H1 (cell line): Measurements from ENCODE around the gene DYSF. TPM values are rescaled to one million over a fixed set of nuclear protein-coding genes. Genes with fewer than 3 reads are reported as not detected.

Source experiments
- CTCF ChIA-PET: fragments of 300-600 bp; sonication (Branson Sonifier 250); formaldehyde crosslinking; loops from one replicate; lab custom pipeline; 2021; ENCODE audit not compliant: partially characterized antibody; lab: Charles Lee
- POLR2A ChIA-PET: fragments of 300-600 bp; sonication (Branson Sonifier 250); formaldehyde crosslinking; loops from one replicate; lab custom pipeline; 2021; ENCODE audit warnings: inconsistent platforms; ENCODE audit not compliant: partially characterized antibody; lab: Charles Lee
- DNase-seq, 2 experiments: peaks; one replicate each; pipeline versions ENCODE4 v3.0.0 to v3.0.0-alpha.2; 2010 to 2022; ENCODE audit warnings: low spot score in 2 of 2, low read depth in 1 of 2, mixed read lengths in 1 of 2
- FAIRE-seq: peaks from 2 replicates; lab custom pipeline; 2011; peaks lifted over from hg19 to GRCh38; lab: Jason Lieb, UNC
- H2AFZ ChIP-seq: 2 replicates; pipeline ENCODE4 v1.8.1; 2012; ENCODE audit warnings: low read length, inconsistent platforms
- H2AK5ac ChIP-seq: 2 replicates; pipeline ENCODE4 v1.6.1; 2013; ENCODE audit warnings: low read depth, low read length
- H2BK120ac ChIP-seq: replicated peaks from 2 replicates; pipeline ENCODE3; 2013; ENCODE audit warnings: low read depth, low read length, inconsistent platforms
- H2BK12ac ChIP-seq: 2 replicates; pipeline ENCODE4 v1.6.1; 2013; ENCODE audit warnings: low read depth, low read length
- H2BK15ac ChIP-seq: 2 replicates; pipeline ENCODE4 v1.6.1; 2013; ENCODE audit warnings: low read length
- H2BK20ac ChIP-seq: 2 replicates; pipeline ENCODE4 v1.6.1; 2013; ENCODE audit warnings: low read length
- H2BK5ac ChIP-seq: 2 replicates; pipeline ENCODE4 v1.6.1; 2013; ENCODE audit warnings: low read depth, low read length
- H3K14ac ChIP-seq: 2 replicates; pipeline ENCODE4 v1.6.1; 2013; ENCODE audit warnings: inconsistent platforms; ENCODE audit not compliant: insufficient read length
- H3K18ac ChIP-seq: 2 replicates; pipeline ENCODE4 v1.6.1; 2013; ENCODE audit warnings: low read length; ENCODE audit errors: extremely low read depth
- H3K23ac ChIP-seq: 2 replicates; pipeline ENCODE4 v1.6.1; 2013; ENCODE audit warnings: inconsistent platforms; ENCODE audit not compliant: insufficient read length
- H3K23me2 ChIP-seq: 2 replicates; pipeline ENCODE4 v1.6.1; 2013; ENCODE audit warnings: low read depth, low read length
- H3K27ac ChIP-seq: 2 replicates; pipeline ENCODE4 v1.6.1; 2011; ENCODE audit warnings: low read depth, low read length, inconsistent platforms
- H3K27me3 ChIP-seq, 4 experiments: replicated peaks in 1 of 4; 1 replicate in 1 of 4; 2 replicates in 3 of 4; pipeline versions ENCODE4 v1.6.1 to v1.8.1; 2011 to 2013; ENCODE audit warnings: low read length in 3 of 4, mild to moderate bottlenecking in 3 of 4, inconsistent platforms in 2 of 4, mixed read lengths in 2 of 4, moderate library complexity in 1 of 4; ENCODE audit not compliant: control insufficient read depth in 3 of 4, insufficient read depth in 3 of 4; ENCODE audit errors: extremely low read depth in 1 of 4
- H3K36me3 ChIP-seq, 4 experiments: 2 replicates each; pipeline versions ENCODE4 v1.6.1 to v1.8.1; 2011 to 2013; ENCODE audit warnings: mild to moderate bottlenecking in 4 of 4, low read length in 3 of 4, moderate library complexity in 2 of 4, control low read depth in 1 of 4, inconsistent platforms in 1 of 4; ENCODE audit not compliant: insufficient read depth in 4 of 4, control insufficient read depth in 2 of 4
- H3K4ac ChIP-seq: replicated peaks from 2 replicates; pipeline ENCODE3; 2013; ENCODE audit warnings: low read length, low read depth, mixed read lengths, inconsistent platforms; ENCODE audit not compliant: insufficient read length
- H3K4me1 ChIP-seq, 4 experiments: replicated peaks in 1 of 4; 1 replicate in 1 of 4; 2 replicates in 3 of 4; pipeline versions ENCODE4 v1.6.1 to v1.8.1; 2011 to 2013; ENCODE audit warnings: low read length in 3 of 4, inconsistent platforms in 2 of 4, mixed read lengths in 1 of 4; ENCODE audit not compliant: insufficient read depth in 4 of 4, control insufficient read depth in 3 of 4
- H3K4me2 ChIP-seq, 2 experiments: 2 replicates each; pipeline versions ENCODE4 v1.6.1 to v1.8.1; 2011 to 2013; ENCODE audit warnings: low read depth in 2 of 2, low read length in 2 of 2, control low read depth in 1 of 2, inconsistent platforms in 1 of 2, mild to moderate bottlenecking in 1 of 2; ENCODE audit not compliant: insufficient read depth in 1 of 2
- H3K4me3 ChIP-seq, 4 experiments: fragments of 200-600, 300-600 bp in 1 of 4; sonication (generic), shearing (Covaris generic), sonication (Bioruptor Twin) in 1 of 4; 2 replicates each; pipeline versions ENCODE4 v1.5.1 to v1.8.1; 2011 to 2016; ENCODE audit warnings: low read length in 4 of 4, low read depth in 3 of 4, control low read depth in 2 of 4, inconsistent platforms in 2 of 4, mild to moderate bottlenecking in 2 of 4, mixed read lengths in 1 of 4, moderate library complexity in 1 of 4; ENCODE audit not compliant: insufficient read depth in 2 of 4; ENCODE audit errors: extremely low read depth in 1 of 4
- H3K56ac ChIP-seq: replicated peaks from 2 replicates; pipeline ENCODE3; 2013; ENCODE audit warnings: low read depth, mild to moderate bottlenecking, mixed read lengths, low read length, inconsistent platforms; ENCODE audit not compliant: insufficient read length
- H3K79me1 ChIP-seq: 2 replicates; pipeline ENCODE4 v1.6.1; 2013; ENCODE audit warnings: low read depth, low read length, control low read depth
- H3K79me2 ChIP-seq, 2 experiments: 2 replicates each; pipeline versions ENCODE4 v1.6.1 to v1.8.1; 2012 to 2013; ENCODE audit warnings: low read length in 2 of 2, mild to moderate bottlenecking in 2 of 2, inconsistent platforms in 1 of 2; ENCODE audit not compliant: insufficient read depth in 2 of 2, control insufficient read depth in 1 of 2
- H3K9ac ChIP-seq, 4 experiments: replicated peaks in 1 of 4; 1 replicate in 1 of 4; 2 replicates in 3 of 4; pipeline versions ENCODE4 v1.6.1 to v1.8.1; 2011 to 2013; ENCODE audit warnings: low read depth in 3 of 4, low read length in 3 of 4, control low read depth in 2 of 4, mild to moderate bottlenecking in 2 of 4, moderate library complexity in 2 of 4, inconsistent platforms in 1 of 4; ENCODE audit errors: extremely low read depth in 1 of 4
- H3K9me3 ChIP-seq, 2 experiments: 2 replicates each; pipeline versions ENCODE4 v1.6.1 to v1.8.1; 2012 to 2013; ENCODE audit warnings: mild to moderate bottlenecking in 2 of 2, moderate library complexity in 2 of 2, control low read depth in 1 of 2, inconsistent platforms in 1 of 2, low read depth in 1 of 2, low read length in 1 of 2, mixed read lengths in 1 of 2; ENCODE audit not compliant: insufficient read depth in 2 of 2
- H4K20me1 ChIP-seq, 2 experiments: replicated peaks in 1 of 2; 2 replicates each; pipeline versions ENCODE3 to v1.8.1; 2011 to 2013; ENCODE audit warnings: inconsistent platforms in 2 of 2, low read length in 2 of 2, mild to moderate bottlenecking in 1 of 2; ENCODE audit not compliant: insufficient read depth in 2 of 2, control insufficient read depth in 1 of 2
- H4K5ac ChIP-seq: 2 replicates; pipeline ENCODE4 v1.6.1; 2013; ENCODE audit warnings: low read length, low read depth, mixed read lengths, inconsistent platforms; ENCODE audit not compliant: insufficient read length
- H4K8ac ChIP-seq: 2 replicates; pipeline ENCODE4 v1.8.0; 2013; ENCODE audit warnings: mild to moderate bottlenecking, moderate library complexity, low read length, inconsistent platforms; ENCODE audit not compliant: insufficient read depth; ENCODE audit errors: extremely low read depth
- H4K91ac ChIP-seq: replicated peaks from 2 replicates; pipeline ENCODE3; 2013; ENCODE audit warnings: low read length, mixed read lengths, inconsistent platforms; ENCODE audit not compliant: insufficient read length
- CHD2 ChIP-seq: IDR thresholded peaks from 2 replicates; pipeline ENCODE4 v1.6.1; 2012; ENCODE audit warnings: low read length, improper control_type of control experiment
- NANOG ChIP-seq: IDR thresholded peaks from 2 replicates; pipeline ENCODE4 v1.6.1; 2011; ENCODE audit warnings: low read length, low read depth, mild to moderate bottlenecking, inconsistent platforms; ENCODE audit not compliant: insufficient read depth, poor library complexity, severe bottlenecking
- POLR2AphosphoS5 ChIP-seq: IDR thresholded peaks from 2 replicates; pipeline ENCODE4 v1.6.1; 2011; ENCODE audit warnings: low read depth, low read length
- RBBP5 ChIP-seq: IDR thresholded peaks from 2 replicates; pipeline ENCODE4 v1.7.1; 2012; ENCODE audit warnings: low read depth, mild to moderate bottlenecking, inconsistent platforms, low read length, moderate library complexity, borderline replicate concordance
- WGBS, 2 experiments: shearing (Covaris generic) in 1 of 2; methylation state at CpG; one replicate each; pipeline versions ENCODE4 v1.1.6 to v1.1.7; 2013 to 2015; ENCODE audit warnings: low lambda C conversion rate in 2 of 2, mixed read lengths in 2 of 2, inconsistent platforms in 1 of 2, low coverage in 1 of 2, missing lambda C conversion rate in 1 of 2; ENCODE audit not compliant: insufficient replicate concordance in 2 of 2, insufficient coverage in 1 of 2, insufficient read length in 1 of 2; ENCODE audit errors: extremely low coverage in 1 of 2, missing lambda C conversion rate in 1 of 2; 5-methylcytosine and 5-hydroxymethylcytosine counted together
- polyA plus RNA-seq, 7 experiments: library from polyadenylated mRNA; depleted of rRNA in 3 of 7; stranded (reverse) in 5 of 7; unstranded in 2 of 7; fragments of >200 nt in 5 of 7; fragments of 200-250 nt in 2 of 7; gene quantifications; 1 replicate in 5 of 7; 2 replicates in 1 of 7; 4 replicates in 1 of 7; pipeline versions ENCODE4 v1.2.1 to v1.2.3, GENCODE V29; 2011 to 2013; ENCODE audit warnings: missing spikeins in 2 of 7, mixed read lengths in 2 of 7
- total RNA-seq: library from RNA; stranded (reverse); fragmentation: NEBNext Ultra II Directional; extraction: Animal tissue kit (Norgen Biotek cat#: 25700); gene quantifications from 2 replicates; pipeline ENCODE4 v1.2.1, GENCODE V29; 2021

DYSF gene
- total and polyA plus RNA-seq, 2 of the 8 experiments (the other 6 are each of a cell fraction or from before 2014, with no cell fraction given): 5.8 to 7.1 TPM

DNA sequence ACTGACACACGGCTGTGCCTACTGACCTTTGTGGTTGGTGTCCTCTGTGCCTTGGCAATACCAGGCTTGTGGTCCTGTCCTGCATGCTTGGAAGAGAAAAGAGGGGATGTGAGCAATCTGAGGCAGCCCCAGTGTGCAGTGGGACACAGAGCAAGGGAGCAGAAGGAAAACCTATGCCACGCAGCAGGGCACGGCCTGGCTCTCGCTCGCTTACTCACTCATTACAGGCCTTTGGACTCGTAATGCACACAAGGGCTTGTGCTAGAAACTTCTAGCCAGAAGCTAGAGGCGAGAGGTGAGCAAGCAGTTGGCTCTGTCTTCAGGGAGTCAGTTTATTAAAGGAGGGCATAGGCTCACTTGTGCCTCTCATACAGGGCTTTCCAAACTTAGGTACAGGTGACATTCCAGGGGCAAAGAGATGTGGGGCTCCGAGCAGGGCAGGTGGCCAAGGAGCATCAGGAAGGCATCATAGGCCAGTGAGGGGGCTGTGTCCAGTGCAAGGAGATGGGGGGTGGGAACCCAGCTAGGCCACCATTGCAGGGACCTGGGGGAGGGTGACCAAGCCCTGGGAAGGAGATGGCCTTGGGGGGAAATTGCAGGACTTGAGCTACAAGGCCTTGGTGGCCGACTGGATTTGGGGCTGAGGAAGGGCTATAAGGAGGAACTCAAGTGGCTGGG, 100.8 kb downstream of the DYSF start:
- Histone ChIP-seq H3K4me2 (no peak overlapping the region), H4K20me1 (no peaks in the 10 kb centered on the region), H3K9ac (no peak overlapping the region), H3K56ac (no peak overlapping the region), H2AK5ac (no peak overlapping the region), H2BK15ac (no peak overlapping the region), H2AFZ (no peak overlapping the region), H4K91ac (no peak overlapping the region), H3K27ac (no peak overlapping the region), H3K18ac (no peak overlapping the region), H2BK120ac (no peak overlapping the region), H3K4me3 (no peak overlapping the region), H3K27me3 (no peaks in the 10 kb centered on the region), H3K14ac (no peak overlapping the region), H3K23ac (no peak overlapping the region), H3K36me3 (no peaks in the 10 kb centered on the region), H4K8ac (no peak overlapping the region), H3K23me2 (no peaks in the 10 kb centered on the region), H3K79me1 (no peaks in the 10 kb centered on the region), H2BK20ac (no peak overlapping the region), H2BK12ac (no peak overlapping the region), H4K5ac (no peak overlapping the region), H3K4me1 (peaks cover 0 to 4% (median 0%) of the 10 kb centered on the region in 4 experiments; a peak in 3 of 7 replicates), H3K9me3 (no peaks in the 10 kb centered on the region), H3K4ac (no peak overlapping the region), H2BK5ac (no peak overlapping the region; the same call in 1 of the 2 replicates), H3K79me2 (no peaks in the 10 kb centered on the region)
- 94% methylated on average over 9 of the region's 9 CpGs; no CpG with 5 or more reads in 1 of the 2 experiments for WGBS, 2 experiments
- TF ChIP-seq NANOG (no peak), RBBP5 (no peak), CHD2 (no peak), POLR2AphosphoS5 (no peak)
- FAIRE-seq (no peak), DNase-seq (no peak)
- ChIA-PET POLR2A (no interaction called here), CTCF (interaction anchor here (1.0 to 22.8 kb wide), 9 partner anchors 9 to 596 kb away, joined by 3 to 386 read pairs (median 5); no protein-coding TSS in a partner anchor)
